GM12865 (cell line): ENCODE results near the gene RAD23B.

Experiments
- DNase-seq: peaks from one replicate; pipeline ENCODE4 v3.0.0; 2010; ENCODE audit warnings: low read depth
- H3K4me3 ChIP-seq: 2 replicates; pipeline ENCODE4 v1.5.1; 2011; ENCODE audit warnings: mild to moderate bottlenecking, low read depth, low read length, control low read depth
- TF ChIP-seq, protein P1 (sequence below): IDR thresholded peaks from 2 replicates; pipeline ENCODE4 v1.5.1; 2011; ENCODE audit warnings: low read length, control low read depth, low read depth, inconsistent platforms; ENCODE audit not compliant: insufficient read depth; ENCODE audit errors: missing control alignments

RAD23B gene

DNA sequence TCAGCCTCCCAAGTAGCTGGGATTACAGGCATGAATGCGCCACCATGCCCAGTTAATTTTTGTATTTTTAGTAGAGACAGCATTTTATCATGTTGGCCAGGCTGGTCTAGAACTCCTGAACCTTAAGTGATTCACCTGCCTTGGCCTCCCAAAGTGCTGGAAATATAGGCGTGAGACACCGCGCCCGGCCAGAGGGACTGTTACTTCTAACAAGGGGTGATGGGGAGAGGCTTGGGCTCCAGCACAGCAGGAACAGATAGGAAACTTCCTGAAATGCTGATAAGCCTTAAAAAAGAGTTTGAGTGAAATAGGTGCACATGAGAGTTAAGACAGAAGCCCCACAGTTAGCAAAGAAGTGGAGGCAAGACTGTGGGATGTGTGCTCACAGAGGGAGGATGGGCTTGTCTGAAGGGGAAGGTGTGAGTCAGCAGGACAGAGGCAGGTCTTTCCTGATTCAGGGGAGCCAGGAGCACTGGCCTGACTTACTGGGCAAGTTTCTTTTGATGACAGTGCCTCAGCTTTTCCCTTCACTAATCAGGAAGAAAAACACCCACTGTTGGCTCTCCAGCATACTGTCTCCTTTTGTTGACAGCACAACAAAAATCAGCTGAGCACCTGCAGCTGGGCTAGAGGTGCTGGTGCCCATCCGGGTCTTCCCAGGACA, 68.4 kb downstream of the RAD23B start:
- TF ChIP-seq, protein P1, sequence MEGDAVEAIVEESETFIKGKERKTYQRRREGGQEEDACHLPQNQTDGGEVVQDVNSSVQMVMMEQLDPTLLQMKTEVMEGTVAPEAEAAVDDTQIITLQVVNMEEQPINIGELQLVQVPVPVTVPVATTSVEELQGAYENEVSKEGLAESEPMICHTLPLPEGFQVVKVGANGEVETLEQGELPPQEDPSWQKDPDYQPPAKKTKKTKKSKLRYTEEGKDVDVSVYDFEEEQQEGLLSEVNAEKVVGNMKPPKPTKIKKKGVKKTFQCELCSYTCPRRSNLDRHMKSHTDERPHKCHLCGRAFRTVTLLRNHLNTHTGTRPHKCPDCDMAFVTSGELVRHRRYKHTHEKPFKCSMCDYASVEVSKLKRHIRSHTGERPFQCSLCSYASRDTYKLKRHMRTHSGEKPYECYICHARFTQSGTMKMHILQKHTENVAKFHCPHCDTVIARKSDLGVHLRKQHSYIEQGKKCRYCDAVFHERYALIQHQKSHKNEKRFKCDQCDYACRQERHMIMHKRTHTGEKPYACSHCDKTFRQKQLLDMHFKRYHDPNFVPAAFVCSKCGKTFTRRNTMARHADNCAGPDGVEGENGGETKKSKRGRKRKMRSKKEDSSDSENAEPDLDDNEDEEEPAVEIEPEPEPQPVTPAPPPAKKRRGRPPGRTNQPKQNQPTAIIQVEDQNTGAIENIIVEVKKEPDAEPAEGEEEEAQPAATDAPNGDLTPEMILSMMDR, result no peak
- H3K4me3 ChIP-seq, result no peak overlapping the region
- no peak for DNase-seq

DNA sequence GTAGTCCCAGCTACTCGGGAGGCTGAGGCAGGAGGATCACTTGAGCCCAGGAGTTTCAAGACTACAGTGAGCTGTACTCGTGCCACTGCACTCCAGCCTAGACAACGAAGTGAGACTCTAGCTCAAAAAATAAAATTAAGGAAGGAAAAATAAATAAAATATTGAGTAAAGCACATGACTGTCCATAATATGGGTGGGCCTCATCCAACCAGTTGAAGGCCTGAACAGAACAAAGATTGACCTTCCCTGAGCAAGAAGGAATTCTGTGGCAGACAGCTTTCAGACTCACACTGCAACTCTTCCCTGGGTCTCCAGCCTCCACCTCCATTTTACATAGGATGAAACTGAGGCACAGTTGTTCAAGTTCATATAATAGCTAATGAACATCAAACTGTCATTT, 72.3 kb downstream of the RAD23B start:
- TF ChIP-seq, protein P1, result no peak
- H3K4me3 ChIP-seq, result no peak overlapping the region
- DNase-seq, result no peak

DNA sequence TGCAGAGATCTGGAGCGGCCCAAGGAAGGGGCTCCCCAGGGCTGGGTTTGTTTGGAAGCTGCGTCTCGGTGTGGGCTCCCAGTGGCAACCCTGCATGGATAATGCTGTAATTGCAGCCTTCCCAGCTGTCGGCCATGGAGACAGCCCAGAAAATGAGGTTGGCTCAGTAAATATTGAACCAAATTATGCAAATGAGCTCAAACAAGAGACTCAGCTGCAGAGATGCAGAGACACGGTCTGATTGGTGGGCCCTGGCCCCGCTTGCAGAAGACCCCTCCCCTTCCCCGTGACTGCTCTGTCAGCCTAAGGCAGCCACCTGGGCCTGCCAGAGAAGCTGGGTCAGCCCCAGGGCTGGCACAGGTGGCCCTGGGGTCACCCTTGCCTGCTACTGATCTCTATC, 75.9 kb downstream of the RAD23B start:
- H3K4me3 ChIP-seq, result no peak overlapping the region
- TF ChIP-seq, protein P1, result no peak
- DNase-seq, result no peak

DNA sequence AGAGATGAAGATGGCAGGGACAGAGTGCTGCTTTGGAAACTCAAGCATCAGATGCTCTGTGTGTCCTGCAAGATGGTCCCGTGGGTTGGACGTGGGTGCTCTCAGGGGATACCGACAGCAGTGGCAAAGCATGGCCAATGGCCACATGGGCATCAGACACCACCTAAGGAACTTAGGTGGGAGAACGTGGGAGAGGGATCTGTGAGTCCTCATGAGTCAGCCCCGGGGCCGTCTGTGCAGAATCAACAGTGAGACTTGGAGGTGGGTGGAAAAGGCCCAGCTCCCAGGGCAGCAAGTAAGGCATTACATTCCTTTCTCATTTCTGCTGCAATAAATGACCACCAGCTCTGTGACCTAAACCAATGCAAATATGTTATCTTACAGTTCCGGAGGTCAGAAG, 77.0 kb downstream of the RAD23B start:
- TF ChIP-seq, protein P1, result no peak
- no peak overlapping the region for H3K4me3 ChIP-seq
- no peak for DNase-seq

DNA sequence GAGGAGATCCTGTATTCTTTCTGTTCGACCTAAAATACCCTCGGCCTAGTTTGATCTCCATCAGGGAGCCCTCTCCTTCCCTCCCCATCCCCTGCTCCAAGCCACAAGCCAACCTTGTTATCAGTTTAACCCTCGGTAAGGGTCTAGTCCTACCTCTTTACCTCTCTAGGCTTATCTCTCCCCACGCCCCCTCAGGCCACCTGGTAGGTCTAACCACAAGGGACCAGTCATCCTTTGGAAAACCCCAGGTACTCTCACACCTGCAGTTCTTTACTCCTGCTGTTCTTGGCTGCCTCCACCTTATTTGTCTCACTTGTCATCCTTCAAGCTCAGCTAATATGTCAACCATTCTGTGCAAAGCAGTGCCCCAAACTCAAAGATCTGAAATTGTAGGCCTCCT, 78.7 kb downstream of the RAD23B start:
- H3K4me3 ChIP-seq, result no peak overlapping the region
- DNase-seq, result no peak
- TF ChIP-seq, protein P1, result no peak

DNA sequence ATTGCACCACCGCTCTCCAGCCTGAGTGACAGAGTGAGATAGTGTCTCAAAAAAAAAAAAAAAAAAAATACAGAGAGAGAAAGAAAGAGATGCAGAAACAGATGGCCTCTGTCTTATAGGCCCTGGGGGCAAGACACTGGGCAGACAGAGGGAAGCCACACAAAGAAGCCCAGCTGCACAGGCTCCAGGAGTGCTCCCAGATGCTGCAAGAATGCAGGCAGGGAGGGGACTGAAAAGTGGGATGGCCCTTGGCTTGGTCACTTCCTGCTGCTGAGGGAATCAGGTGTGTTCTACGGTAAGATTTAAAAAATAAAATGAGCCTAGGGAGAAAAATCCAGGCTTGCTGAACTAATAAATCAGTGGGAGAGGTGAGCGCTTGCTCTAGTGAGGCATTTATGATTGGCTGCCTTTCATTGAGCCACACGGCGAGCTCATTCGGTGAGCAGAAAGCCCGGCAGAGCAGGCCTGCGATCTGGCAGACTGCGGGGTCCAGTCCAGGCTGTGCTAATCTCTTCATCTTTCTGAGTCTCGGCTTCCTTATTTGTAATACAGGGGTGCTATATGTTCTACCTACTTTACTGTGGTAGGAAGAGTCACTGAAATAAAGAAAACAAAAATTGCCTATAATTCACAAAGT, 80.6 kb downstream of the RAD23B start:
- no peak for DNase-seq
- TF ChIP-seq, protein P1, result no peak
- no peak overlapping the region for H3K4me3 ChIP-seq

DNA sequence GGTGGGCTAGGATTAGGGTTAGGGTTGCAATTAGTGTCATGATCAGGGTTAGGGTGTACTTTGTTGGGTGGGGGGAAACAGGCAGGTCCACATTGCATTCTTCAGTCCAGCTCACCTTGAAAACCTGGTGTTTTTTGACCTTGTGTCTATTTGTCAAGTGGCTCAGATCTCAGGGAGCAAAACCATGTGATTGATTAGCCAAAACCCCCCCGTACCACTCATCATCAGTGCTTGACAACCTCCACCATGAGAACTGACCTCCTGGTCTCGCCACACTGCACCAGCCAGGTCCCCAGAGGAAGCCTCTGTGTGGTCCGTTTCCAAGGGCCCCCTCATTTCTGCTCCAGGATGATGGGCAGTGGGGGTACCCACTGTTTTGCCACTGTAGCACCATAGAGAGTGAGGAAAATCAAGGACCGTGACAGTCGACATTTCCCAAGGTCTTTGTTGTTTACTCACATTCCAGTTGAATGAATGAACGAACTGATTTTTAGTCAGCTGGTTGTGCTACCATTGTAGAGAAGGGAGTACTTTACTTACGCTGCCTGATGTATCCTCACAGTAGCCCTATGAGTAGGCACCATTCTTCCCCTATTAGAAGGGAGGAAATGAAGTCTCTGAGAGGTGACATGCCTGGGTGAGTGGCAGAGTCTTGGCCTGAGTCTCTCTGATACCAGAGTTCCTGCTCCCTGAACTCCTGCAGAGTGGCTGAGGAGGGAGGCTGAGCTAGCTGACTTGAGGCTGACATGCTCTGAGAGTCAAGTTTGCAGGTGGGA, 84.8 kb downstream of the RAD23B start:
- DNase-seq, result peak; percentile 29
- TF ChIP-seq, protein P1, result no peak
- no peak overlapping the region for H3K4me3 ChIP-seq
